ENCODE data around the gene CASR. TPM values are rescaled to one million over a fixed set of nuclear protein-coding genes. Genes with fewer than 3 reads are reported as not detected.
"Not testable (repeated sequence)": the region's sequence is repeated elsewhere in the genome, so short reads cannot be mapped to it uniquely, and the experiment has no call there.

The CASR gene
- total and polyA plus RNA-seq, 12 donors, result 0.03 to 0.55 (median 0.08) TPM; not detected in 6

- no peaks in the 10 kb centered on the region for H3K9me3 ChIP-seq (replicated peaks in 1 of 3)
- no peak for TF ChIP-seq CTCF (IDR thresholded peaks at IDR 0.05)
- TF ChIP-seq POLR2A (IDR thresholded peaks at IDR 0.05), result no peak
Measured at GRCh38 chr3:122200661-122201060, 17.2 kb downstream of the CASR start.

GRCh38 chr3:122201476-122201875 lies 18.0 kb downstream of the CASR start:
- H3K27ac ChIP-seq; H3K36me3 ChIP-seq (replicated peaks in 1 of 2); H3K4me3 ChIP-seq; DNase-seq; intact Hi-C loops (cut with DNase I); H3K27me3 ChIP-seq; H3K9me3 ChIP-seq (replicated peaks in 1 of 3); H3K4me1 ChIP-seq (replicated peaks in 1 of 2): not testable (repeated sequence)
- WGBS, 4 donors, result 43 to 95% (median 77%) methylated on average over 1 to 19 of the region's 25 CpGs

More at GRCh38 chr3:122200661-122201060, 17.2 kb downstream of the CASR start:
- Histone ChIP-seq H3K36me3 (replicated peaks in 1 of 2) (no peaks in the 10 kb centered on the region), H3K4me1 (replicated peaks in 1 of 2) (no peaks in the 10 kb centered on the region), H3K4me3 (no peak overlapping the region), H3K27me3 (no peaks in the 10 kb centered on the region), H3K27ac (no peak overlapping the region)
- intact Hi-C loops (cut with DNase I), result no loop called here
- 61 to 90% (median 69%) methylated on average over 2 to 3 of the region's 3 CpGs for WGBS, 4 donors
- DNase-seq, result no peak

- intact Hi-C loops (cut with DNase I), result no loop called here
- Histone ChIP-seq H3K9me3 (replicated peaks in 1 of 3) (no peaks in the 10 kb centered on the region), H3K4me1 (replicated peaks in 1 of 2) (no peaks in the 10 kb centered on the region), H3K36me3 (replicated peaks in 1 of 2) (no peaks in the 10 kb centered on the region), H3K27ac (no peak overlapping the region), H3K4me3 (no peak overlapping the region), H3K27me3 (no peaks in the 10 kb centered on the region)
- no peak for TF ChIP-seq POLR2A (IDR thresholded peaks at IDR 0.05)
- no peak for TF ChIP-seq CTCF (IDR thresholded peaks at IDR 0.05)
- DNase-seq, result no peak
- 45 to 69% (median 62%) methylated on average over 4 of the region's 4 CpGs for WGBS, 4 donors
Measured at GRCh38 chr3:122208579-122208978, 25.1 kb downstream of the CASR start.

GRCh38 chr3:122213650-122214049 lies 30.2 kb downstream of the CASR start:
- H3K27me3 ChIP-seq, result no peaks in the 10 kb centered on the region
- TF ChIP-seq POLR2A (IDR thresholded peaks at IDR 0.05), result no peak
- TF ChIP-seq CTCF (IDR thresholded peaks at IDR 0.05), result no peak
- no peaks in the 10 kb centered on the region for H3K4me1 ChIP-seq (replicated peaks in 1 of 2)
- WGBS, 4 donors, result 31 to 87% (median 60%) methylated on average over 2 of the region's 2 CpGs
- H3K27ac ChIP-seq, result no peak overlapping the region
- H3K9me3 ChIP-seq (replicated peaks in 1 of 3), result no peaks in the 10 kb centered on the region
- DNase-seq, result no peak
- no peaks in the 10 kb centered on the region for H3K36me3 ChIP-seq (replicated peaks in 1 of 2)
- intact Hi-C loops (cut with DNase I), result no loop called here
- H3K4me3 ChIP-seq, result no peak overlapping the region

- Histone ChIP-seq H3K27me3 (no peaks in the 10 kb centered on the region), H3K36me3 (replicated peaks in 1 of 2) (no peaks in the 10 kb centered on the region), H3K27ac (no peak overlapping the region), H3K9me3 (replicated peaks in 1 of 3) (no peaks in the 10 kb centered on the region), H3K4me3 (no peak overlapping the region), H3K4me1 (replicated peaks in 1 of 2) (no peaks in the 10 kb centered on the region)
- 32 to 55% (median 50%) methylated on average over 4 of the region's 4 CpGs for WGBS, 4 donors
- no peak for DNase-seq
- intact Hi-C loops (cut with DNase I), result no loop called here
- TF ChIP-seq POLR2A (IDR thresholded peaks at IDR 0.05), result no peak
- TF ChIP-seq CTCF (IDR thresholded peaks at IDR 0.05), result no peak
Measured at GRCh38 chr3:122214711-122215110, 31.2 kb downstream of the CASR start.
